HCT116 (cell line): ENCODE data around the gene LIN9. TPM values are rescaled to one million over a fixed set of nuclear protein-coding genes. Genes with fewer than 3 reads are reported as not detected.

Source experiments
- ATAC-seq: fragments of 200-7000 bp; cut with Tn5 transposase; 2 replicates; pipeline ENCODE4 v1.9.1; 2020; ENCODE audit warnings: mild to moderate bottlenecking, moderate library complexity
- BruUV-seq: library from RNA; stranded (reverse); fragments of 400-500 nt; replicated peaks from 2 replicates; lab custom pipeline; 2021; lab: Mats Ljungman, UMichigan
- CTCF ChIA-PET: fragments of 300-600 bp; sonication (Branson Sonifier 250); formaldehyde crosslinking; loops from one replicate; lab custom pipeline; 2021; ENCODE audit warnings: antibody characterized with exemption; lab: Charles Lee
- POLR2A ChIA-PET: fragments of 300-600, 350-600 bp; sonication (Branson Sonifier 250); formaldehyde crosslinking; loops from one replicate; lab custom pipeline; 2021; ENCODE audit warnings: antibody characterized with exemption; lab: Charles Lee
- RAD21 ChIA-PET, 2 experiments: fragments of 300-600 bp; sonication (Branson Sonifier 250); formaldehyde crosslinking; loops; one replicate each; lab custom pipeline; 2023; ENCODE audit warnings: low total read pairs in 2 of 2; ENCODE audit not compliant: uncharacterized antibody in 2 of 2, unreplicated experiment in 2 of 2, low non-redundant PET in 1 of 2; lab: Charles Lee
- DNase-seq: peaks from one replicate; pipeline ENCODE4 v3.0.0-alpha.2; 2010; ENCODE audit warnings: low read depth, low spot score
- H2AFZ ChIP-seq: fragments of 200-600 bp; shearing (Covaris generic), sonication (generic); 2 replicates; pipeline ENCODE4 v1.6.1; 2017; ENCODE audit warnings: low read depth, mixed run types, mixed read lengths, antibody characterized with exemption, low read length; ENCODE audit not compliant: poor library complexity, severe bottlenecking
- H3K27ac ChIP-seq: 2 replicates; pipeline ENCODE4 v1.5.1; 2012; ENCODE audit warnings: low read depth, low read length
- H3K27me3 ChIP-seq: fragments of 200-600 bp; sonication (generic); 2 replicates; pipeline ENCODE4 v1.6.1; 2016; ENCODE audit warnings: mixed run types, low read length, mixed read lengths; ENCODE audit not compliant: insufficient read depth
- H3K36me3 ChIP-seq, 2 experiments: fragments of 200-500 bp in 1 of 2; fragments of 200-600 bp in 1 of 2; sonication (Bioruptor generic) in 1 of 2; sonication (generic) in 1 of 2; 2 replicates each; pipeline versions ENCODE4 v1.5.1 to v1.6.1; 2014 to 2016; ENCODE audit warnings: low read length in 2 of 2, inconsistent platforms in 1 of 2, mixed read lengths in 1 of 2, mixed run types in 1 of 2; ENCODE audit not compliant: insufficient read depth in 2 of 2, control insufficient read depth in 1 of 2
- H3K4me1 ChIP-seq, 2 experiments: fragments of 200-600 bp in 1 of 2; sonication (generic) in 1 of 2; 2 replicates each; pipeline versions ENCODE4 v1.5.1 to v1.6.1; 2012 to 2017; ENCODE audit warnings: low read length in 2 of 2, inconsistent platforms in 1 of 2, mild to moderate bottlenecking in 1 of 2, mixed read lengths in 1 of 2, mixed run types in 1 of 2, moderate library complexity in 1 of 2; ENCODE audit not compliant: insufficient read depth in 2 of 2, control insufficient read depth in 1 of 2
- H3K4me2 ChIP-seq: fragments of 200-600 bp; sonication (generic); 2 replicates; pipeline ENCODE4 v1.6.1; 2017; ENCODE audit warnings: mixed run types, low read length, mixed read lengths
- H3K4me3 ChIP-seq, 2 experiments: fragments of 200-600 bp in 1 of 2; sonication (generic) in 1 of 2; replicated peaks in 1 of 2; 2 replicates each; pipeline ENCODE4 v1.5.1; 2011 to 2016; ENCODE audit warnings: low read length in 2 of 2, control low read depth in 1 of 2, low read depth in 1 of 2, mild to moderate bottlenecking in 1 of 2, mixed read lengths in 1 of 2, mixed run types in 1 of 2
- H3K79me2 ChIP-seq: fragments of 200-600 bp; sonication (generic); 2 replicates; pipeline ENCODE4 v1.6.1; 2017; ENCODE audit warnings: mild to moderate bottlenecking, mixed run types, low read length, moderate library complexity, mixed read lengths; ENCODE audit not compliant: insufficient read depth
- H3K9ac ChIP-seq: fragments of 200-600 bp; sonication (generic); 2 replicates; pipeline ENCODE4 v1.6.1; 2016; ENCODE audit warnings: low read length, mixed read lengths
- H3K9me2 ChIP-seq: fragments of 200-600 bp; sonication (generic), shearing (Covaris generic); 2 replicates; pipeline ENCODE4 v1.6.1; 2017; ENCODE audit warnings: mixed run types, mild to moderate bottlenecking, moderate library complexity; ENCODE audit not compliant: insufficient read depth
- H3K9me3 ChIP-seq, 2 experiments: fragments of 200-500 bp in 1 of 2; fragments of 200-600 bp in 1 of 2; sonication (Bioruptor generic) in 1 of 2; sonication (generic) in 1 of 2; 2 replicates each; pipeline ENCODE4 v1.6.1; 2014 to 2017; ENCODE audit warnings: low read length in 2 of 2, mixed read lengths in 2 of 2, inconsistent platforms in 1 of 2, low read depth in 1 of 2, mild to moderate bottlenecking in 1 of 2, mixed run types in 1 of 2, moderate library complexity in 1 of 2; ENCODE audit not compliant: control insufficient read depth in 1 of 2, insufficient read depth in 1 of 2
- H4K20me1 ChIP-seq: fragments of 200-600 bp; sonication (generic), shearing (Covaris generic); 2 replicates; pipeline ENCODE4 v1.6.1; 2017; ENCODE audit warnings: mixed run types, mild to moderate bottlenecking, moderate library complexity; ENCODE audit not compliant: insufficient read depth
- ATF3 ChIP-seq: IDR thresholded peaks from 2 replicates; pipeline ENCODE4 v1.6.1; 2012
- CTCF ChIP-seq, 3 experiments: fragments of 200-600 bp in 1 of 3; sonication (generic) in 1 of 3; IDR thresholded peaks in 2 of 3; conservative IDR thresholded peaks in 1 of 3; 2 replicates each; pipeline ENCODE4 v1.5.1; 2012 to 2017; ENCODE audit warnings: low read depth in 2 of 3, low read length in 2 of 3, antibody characterized with exemption in 1 of 3, borderline replicate concordance in 1 of 3, control low read depth in 1 of 3, mild to moderate bottlenecking in 1 of 3, mixed read lengths in 1 of 3, mixed run types in 1 of 3, moderate library complexity in 1 of 3; ENCODE audit not compliant: insufficient read depth in 1 of 3
- EGR1 ChIP-seq: IDR thresholded peaks from 2 replicates; pipeline ENCODE4 v1.6.1; 2012; ENCODE audit warnings: low read depth
- FOSL1 ChIP-seq: IDR thresholded peaks from 2 replicates; pipeline ENCODE4 v1.6.1; 2012; ENCODE audit warnings: low read depth
- MAX ChIP-seq: IDR thresholded peaks from 2 replicates; pipeline ENCODE4 v1.6.1; 2012
- REST ChIP-seq: IDR thresholded peaks from 2 replicates; pipeline ENCODE4 v1.6.1; 2012; ENCODE audit warnings: low read depth
- SIN3A ChIP-seq: IDR thresholded peaks from 2 replicates; pipeline ENCODE4 v1.6.1; 2012; ENCODE audit warnings: low read depth
- YY1 ChIP-seq: IDR thresholded peaks from 2 replicates; pipeline ENCODE4 v1.6.1; 2011; ENCODE audit warnings: low read length, low read depth, moderate library complexity, mild to moderate bottlenecking; ENCODE audit not compliant: insufficient replicate concordance; ENCODE audit errors: extremely low read depth
- ZNF274 ChIP-seq: fragments of 200-500 bp; sonication (Bioruptor generic); IDR thresholded peaks from 2 replicates; pipeline ENCODE4 v1.6.1; 2014; ENCODE audit warnings: mild to moderate bottlenecking, low read depth, low read length, inconsistent platforms
- intact Hi-C: fragments of 100-400 bp; cut with micrococcal nuclease; formaldehyde crosslinking; loops from 2 replicates; pipeline ENCODE4 v1.10.0; 2022
- total RNA-seq: library from RNA; stranded (reverse); gene quantifications from one replicate; pipeline ENCODE4 v1.2.1, GENCODE V29; 2021; ENCODE audit not compliant: unreplicated experiment

Gene LIN9
- total RNA-seq, 1 experiment from 2014 or later = 9.3 TPM

DNA sequence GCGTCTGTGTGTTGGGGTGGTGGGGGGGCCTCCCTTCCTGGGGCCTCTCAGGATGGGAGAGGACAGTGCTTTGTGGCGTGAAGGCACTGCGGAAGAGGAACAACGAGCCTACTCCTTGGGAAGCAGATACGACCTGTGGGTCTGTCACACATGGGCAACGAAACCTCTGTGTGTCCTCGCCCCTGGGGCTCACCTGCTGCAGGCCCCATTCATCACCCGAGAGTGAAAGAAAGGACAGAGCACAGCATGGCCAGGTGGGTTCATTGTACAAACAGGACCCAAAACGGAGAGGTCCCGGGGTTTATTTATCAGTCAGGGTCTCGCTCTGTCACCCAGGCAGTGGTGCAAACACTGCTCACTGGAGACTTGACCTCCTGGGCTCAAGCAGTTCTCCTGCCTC lies 40.1 kb upstream of the LIN9 start:
- POLR2A ChIA-PET = no interaction called here
- no peak for ATAC-seq
- H2AFZ ChIP-seq = no peak overlapping the region

More for the DNA sequence above, 40.1 kb upstream of the LIN9 start:
- Histone ChIP-seq H4K20me1 (no peaks in the 10 kb centered on the region), H3K9me2 (no peaks in the 10 kb centered on the region), H3K27me3 (no peaks in the 10 kb centered on the region), H3K9ac (no peak overlapping the region), H3K36me3 (no peaks in the 10 kb centered on the region), H3K79me2 (no peaks in the 10 kb centered on the region), H3K27ac (no peak overlapping the region), H3K4me1 (no peaks in the 10 kb centered on the region), H3K9me3 (no peaks in the 10 kb centered on the region), H3K4me3 (no peak overlapping the region), H3K4me2 (no peak overlapping the region)
- RAD21 ChIA-PET = no interaction called here
- no peak for DNase-seq
- CTCF ChIA-PET = no interaction called here
- intact Hi-C loops = no loop called here
- no peak for TF ChIP-seq ZNF274
- no peak for TF ChIP-seq MAX
- TF ChIP-seq REST = no peak
- TF ChIP-seq SIN3A = no peak
- TF ChIP-seq ATF3 = no peak
- no peak for TF ChIP-seq EGR1
- TF ChIP-seq FOSL1 = no peak
- TF ChIP-seq CTCF (IDR thresholded peaks at IDR 0.05 in 2 of 3, conservative IDR thresholded peaks at IDR 0.05 in 1 of 3; ENCODE audit: borderline replicate concordance in 1 of 3, insufficient read depth in 1 of 3, low read depth in 2 of 3, low read length in 2 of 3) = no peak
- no peak for TF ChIP-seq YY1
- BruUV-seq = no TSS peak
